ENCODE results near the gene PI4K2A.

DNA sequence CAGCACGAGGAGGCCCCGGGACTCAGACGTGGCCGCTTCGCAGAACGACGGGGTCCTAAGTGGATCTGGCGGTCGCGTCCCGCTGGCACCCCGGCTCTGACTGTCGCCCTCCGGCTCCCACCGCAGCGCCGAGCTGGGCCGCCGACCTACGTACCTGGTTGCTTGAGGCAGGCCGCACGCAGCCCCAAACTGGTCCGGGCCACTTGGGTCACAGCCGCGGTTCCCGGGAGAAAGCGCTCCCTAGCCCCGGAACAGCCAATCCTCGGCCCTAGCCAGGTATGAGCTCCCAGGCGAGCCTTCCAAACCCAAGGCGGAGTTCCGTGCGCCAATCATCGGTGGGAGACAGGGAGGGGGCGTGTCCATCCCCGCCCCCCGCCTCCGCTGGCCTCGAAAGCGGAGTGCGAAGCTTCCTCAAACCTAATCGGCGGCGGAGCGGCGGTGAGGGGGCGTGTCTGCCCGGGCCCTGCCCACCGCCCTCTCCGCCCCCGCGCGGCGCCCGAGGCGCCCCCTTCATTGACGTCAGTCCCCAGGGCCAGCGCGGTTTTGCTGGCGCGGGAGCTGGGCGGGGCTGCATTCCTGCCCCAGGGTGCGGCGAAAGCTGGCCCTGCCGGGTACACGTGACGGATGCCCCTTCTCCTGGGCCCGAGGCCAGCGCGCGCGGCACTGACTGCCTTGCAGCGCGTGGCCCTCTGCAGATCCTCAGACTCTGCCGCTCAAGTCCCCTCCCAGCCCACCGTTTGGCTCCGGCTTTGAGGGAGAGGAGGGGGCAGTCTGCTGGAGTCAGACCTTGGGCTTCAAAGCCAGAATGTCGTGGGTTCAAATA is 46.7 kb downstream of the PI4K2A start, which contains the start of gene AVPI1:
- TF ChIP-seq EZH2 (IDR thresholded peaks at IDR 0.05; ENCODE audit: insufficient read depth, poor library complexity, severe bottlenecking): no peak
- no peak for TF ChIP-seq EZH2phosphoT487 (IDR thresholded peaks at IDR 0.05; ENCODE audit: insufficient read depth, low read depth)
